Panc1 (cell line): ENCODE data around the gene ZNF776. TPM values are rescaled to one million over a fixed set of nuclear protein-coding genes. Genes with fewer than 3 reads are reported as not detected.

Experiments used
- ATAC-seq: fragments of 200-7000 bp; cut with Tn5 transposase; 2 replicates; pipeline ENCODE4 v1.9.1; 2020; ENCODE audit warnings: mild to moderate bottlenecking, moderate library complexity
- BruUV-seq: library from RNA; stranded (reverse); fragments of 400-500 nt; replicated peaks from 2 replicates; lab custom pipeline; 2021; lab: Mats Ljungman, UMichigan
- CTCF ChIA-PET: fragments of 300-600 bp; sonication (Branson Sonifier 250); formaldehyde crosslinking; loops from one replicate; lab custom pipeline; 2022; ENCODE audit warnings: antibody characterized with exemption; lab: Charles Lee
- POLR2A ChIA-PET: fragments of 300-600 bp; sonication (Branson Sonifier 250); formaldehyde crosslinking; loops from one replicate; lab custom pipeline; 2022; ENCODE audit warnings: antibody characterized with exemption; lab: Charles Lee
- DNase-seq: peaks from one replicate; pipeline ENCODE4 v3.0.0-alpha.2; 2010; ENCODE audit warnings: low read depth, low spot score
- H3K27ac ChIP-seq: 2 replicates; pipeline ENCODE4 v1.5.1; 2011; ENCODE audit warnings: mild to moderate bottlenecking, low read length, inconsistent platforms
- H3K27me3 ChIP-seq: fragments of 200-500 bp; sonication (Bioruptor generic); 2 replicates; pipeline ENCODE4 v1.6.0; 2014; ENCODE audit warnings: low read length, inconsistent platforms; ENCODE audit not compliant: control insufficient read depth, insufficient read depth
- H3K36me3 ChIP-seq: fragments of 200-500 bp; sonication (Bioruptor generic); 2 replicates; pipeline ENCODE4 v1.5.1; 2014; ENCODE audit warnings: inconsistent platforms, mild to moderate bottlenecking, low read length, moderate library complexity; ENCODE audit not compliant: control insufficient read depth, insufficient read depth
- H3K4me1 ChIP-seq: 2 replicates; pipeline ENCODE4 v1.5.1; 2011; ENCODE audit warnings: inconsistent platforms, mild to moderate bottlenecking, low read length, moderate library complexity; ENCODE audit not compliant: control insufficient read depth, insufficient read depth
- H3K4me3 ChIP-seq, 2 experiments: 2 replicates each; pipeline ENCODE4 v1.5.1; 2011 to 2012; ENCODE audit warnings: low read depth in 2 of 2, low read length in 2 of 2, mild to moderate bottlenecking in 2 of 2, inconsistent platforms in 1 of 2, moderate library complexity in 1 of 2
- H3K9me3 ChIP-seq: fragments of 200-500 bp; sonication (Bioruptor generic); 2 replicates; pipeline ENCODE4 v1.5.1; 2014; ENCODE audit warnings: low read depth, mild to moderate bottlenecking, inconsistent platforms, low read length, moderate library complexity; ENCODE audit not compliant: control insufficient read depth, insufficient read depth
- SIN3A ChIP-seq: IDR thresholded peaks from 2 replicates; pipeline ENCODE4 v1.6.1; 2012; ENCODE audit warnings: low read depth, mild to moderate bottlenecking, low read length, moderate library complexity, borderline replicate concordance; ENCODE audit not compliant: insufficient read depth
- TCF7L2 ChIP-seq: IDR thresholded peaks from 2 replicates; pipeline ENCODE4 v1.6.1; 2011; ENCODE audit warnings: mild to moderate bottlenecking, low read depth, low read length, inconsistent platforms
- in situ Hi-C: cut with HindIII; loops from 2 replicates; pipeline ENCODE4 v1.10.0; 2016; ENCODE audit warnings: low sequenced_read_pairs, low pct_unique_long_range_greater_than_20kb
- intact Hi-C: fragments of 100-400 bp; cut with micrococcal nuclease; formaldehyde crosslinking; loops from one replicate; pipeline ENCODE4 v1.10.0; 2022; ENCODE audit not compliant: unreplicated experiment
- total RNA-seq: library from RNA; stranded (reverse); gene quantifications from one replicate; pipeline ENCODE4 v1.2.1, GENCODE V29; 2021; ENCODE audit not compliant: unreplicated experiment
- TF ChIP-seq, protein P1 (sequence below), 2 experiments: IDR thresholded peaks; 2 replicates each; pipeline ENCODE4 v1.6.1; 2011 to 2012; ENCODE audit warnings: low read depth in 2 of 2, control low read depth in 1 of 2, low read length in 1 of 2, mild to moderate bottlenecking in 1 of 2, moderate library complexity in 1 of 2; ENCODE audit not compliant: insufficient read depth in 1 of 2
- TF ChIP-seq, protein P2 (sequence below): fragments of 450-650 bp; IDR thresholded peaks from 2 replicates; pipeline ENCODE4 v1.5.1; 2017; ENCODE audit warnings: mild to moderate bottlenecking

The ZNF776 gene
- total RNA-seq, 1 experiment from 2014 or later, result 19.5 TPM

DNA sequence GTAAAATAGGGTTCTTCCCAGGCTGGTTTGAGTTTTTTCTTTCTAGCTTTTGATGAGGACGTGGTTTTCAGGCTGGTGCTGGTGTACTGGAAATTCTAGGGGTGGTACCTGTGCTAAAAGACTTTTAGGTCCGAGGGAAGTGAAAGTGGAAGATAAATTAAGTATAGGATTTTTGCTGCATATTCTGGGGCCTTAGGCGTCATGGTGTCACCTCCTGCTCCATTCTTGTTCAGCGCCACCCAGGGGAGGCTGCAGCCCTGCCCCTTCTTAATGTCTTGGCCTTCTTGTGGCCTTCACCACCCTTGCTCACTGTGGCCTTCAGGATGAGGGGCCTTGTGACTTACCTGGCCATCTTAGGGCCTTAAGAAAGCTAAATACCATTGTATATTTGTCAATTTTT, 55.7 kb downstream of the ZNF776 start:
- no peak for DNase-seq
- ATAC-seq, result no peak
- TF ChIP-seq TCF7L2 (no peak), SIN3A (no peak)
- TF ChIP-seq, protein P1, sequence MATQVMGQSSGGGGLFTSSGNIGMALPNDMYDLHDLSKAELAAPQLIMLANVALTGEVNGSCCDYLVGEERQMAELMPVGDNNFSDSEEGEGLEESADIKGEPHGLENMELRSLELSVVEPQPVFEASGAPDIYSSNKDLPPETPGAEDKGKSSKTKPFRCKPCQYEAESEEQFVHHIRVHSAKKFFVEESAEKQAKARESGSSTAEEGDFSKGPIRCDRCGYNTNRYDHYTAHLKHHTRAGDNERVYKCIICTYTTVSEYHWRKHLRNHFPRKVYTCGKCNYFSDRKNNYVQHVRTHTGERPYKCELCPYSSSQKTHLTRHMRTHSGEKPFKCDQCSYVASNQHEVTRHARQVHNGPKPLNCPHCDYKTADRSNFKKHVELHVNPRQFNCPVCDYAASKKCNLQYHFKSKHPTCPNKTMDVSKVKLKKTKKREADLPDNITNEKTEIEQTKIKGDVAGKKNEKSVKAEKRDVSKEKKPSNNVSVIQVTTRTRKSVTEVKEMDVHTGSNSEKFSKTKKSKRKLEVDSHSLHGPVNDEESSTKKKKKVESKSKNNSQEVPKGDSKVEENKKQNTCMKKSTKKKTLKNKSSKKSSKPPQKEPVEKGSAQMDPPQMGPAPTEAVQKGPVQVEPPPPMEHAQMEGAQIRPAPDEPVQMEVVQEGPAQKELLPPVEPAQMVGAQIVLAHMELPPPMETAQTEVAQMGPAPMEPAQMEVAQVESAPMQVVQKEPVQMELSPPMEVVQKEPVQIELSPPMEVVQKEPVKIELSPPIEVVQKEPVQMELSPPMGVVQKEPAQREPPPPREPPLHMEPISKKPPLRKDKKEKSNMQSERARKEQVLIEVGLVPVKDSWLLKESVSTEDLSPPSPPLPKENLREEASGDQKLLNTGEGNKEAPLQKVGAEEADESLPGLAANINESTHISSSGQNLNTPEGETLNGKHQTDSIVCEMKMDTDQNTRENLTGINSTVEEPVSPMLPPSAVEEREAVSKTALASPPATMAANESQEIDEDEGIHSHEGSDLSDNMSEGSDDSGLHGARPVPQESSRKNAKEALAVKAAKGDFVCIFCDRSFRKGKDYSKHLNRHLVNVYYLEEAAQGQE (IDR thresholded peaks at IDR 0.05; ENCODE audit: insufficient read depth in 1 of 2, low read depth in 2 of 2, low read length in 1 of 2), result no peak
- POLR2A ChIA-PET, result no interaction called here
- Histone ChIP-seq H3K27me3 (no peaks in the 10 kb centered on the region), H3K36me3 (no peaks in the 10 kb centered on the region), H3K4me1 (peaks cover 6% of the 10 kb centered on the region; the same call in 1 of the 2 replicates), H3K9me3 (no peaks in the 10 kb centered on the region), H3K27ac (no peak overlapping the region), H3K4me3 (no peak overlapping the region)
- CTCF ChIA-PET, result interaction anchor here (0.6 kb wide), 1 partner anchor 393 kb away, joined by 3 read pairs; no protein-coding TSS in a partner anchor
- intact Hi-C loops, result no loop called here
- BruUV-seq, result no TSS peak
- in situ Hi-C loops, result no loop called here

DNA sequence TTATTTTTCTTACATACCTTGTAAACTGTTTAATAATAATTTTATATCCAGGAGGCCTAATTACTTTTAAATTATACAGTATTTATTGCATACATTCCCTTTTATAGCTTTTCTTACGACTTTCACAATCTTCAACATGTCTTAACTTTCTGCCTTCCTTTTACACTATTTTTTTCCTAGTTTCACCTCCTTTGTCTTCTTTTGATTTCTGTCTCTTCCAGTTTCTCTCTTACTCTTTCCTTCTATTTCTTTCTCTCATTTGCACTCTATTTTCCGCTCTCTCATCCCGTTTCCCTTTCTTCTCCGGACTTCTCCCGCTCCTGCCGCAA, 56.6 kb downstream of the ZNF776 start:
- Histone ChIP-seq H3K9me3 (no peaks in the 10 kb centered on the region), H3K4me1 (peaks cover 6% of the 10 kb centered on the region; the same call in 1 of the 2 replicates), H3K36me3 (no peaks in the 10 kb centered on the region), H3K4me3 (peak overlapping the region; percentile 49 to 76), H3K27me3 (no peaks in the 10 kb centered on the region), H3K27ac (peak overlapping the region; percentile 86)
- BruUV-seq, result TSS peak; percentile 62
- ATAC-seq (peak; percentile 73; the same call in 1 of the 2 replicates), DNase-seq (no peak)
- TF ChIP-seq, protein P1 (IDR thresholded peaks at IDR 0.05; ENCODE audit: insufficient read depth in 1 of 2, low read depth in 2 of 2, low read length in 1 of 2), result no peak
- TF ChIP-seq, protein P2, sequence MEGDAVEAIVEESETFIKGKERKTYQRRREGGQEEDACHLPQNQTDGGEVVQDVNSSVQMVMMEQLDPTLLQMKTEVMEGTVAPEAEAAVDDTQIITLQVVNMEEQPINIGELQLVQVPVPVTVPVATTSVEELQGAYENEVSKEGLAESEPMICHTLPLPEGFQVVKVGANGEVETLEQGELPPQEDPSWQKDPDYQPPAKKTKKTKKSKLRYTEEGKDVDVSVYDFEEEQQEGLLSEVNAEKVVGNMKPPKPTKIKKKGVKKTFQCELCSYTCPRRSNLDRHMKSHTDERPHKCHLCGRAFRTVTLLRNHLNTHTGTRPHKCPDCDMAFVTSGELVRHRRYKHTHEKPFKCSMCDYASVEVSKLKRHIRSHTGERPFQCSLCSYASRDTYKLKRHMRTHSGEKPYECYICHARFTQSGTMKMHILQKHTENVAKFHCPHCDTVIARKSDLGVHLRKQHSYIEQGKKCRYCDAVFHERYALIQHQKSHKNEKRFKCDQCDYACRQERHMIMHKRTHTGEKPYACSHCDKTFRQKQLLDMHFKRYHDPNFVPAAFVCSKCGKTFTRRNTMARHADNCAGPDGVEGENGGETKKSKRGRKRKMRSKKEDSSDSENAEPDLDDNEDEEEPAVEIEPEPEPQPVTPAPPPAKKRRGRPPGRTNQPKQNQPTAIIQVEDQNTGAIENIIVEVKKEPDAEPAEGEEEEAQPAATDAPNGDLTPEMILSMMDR, result no peak
- in situ Hi-C loops (no loop called here), intact Hi-C loops (no loop called here)
- ChIA-PET POLR2A (interaction anchor here (1.0 kb wide), 1 partner anchor 12 kb away, joined by 3 read pairs; no protein-coding TSS in a partner anchor), CTCF (interaction anchor here (0.6 kb wide), 1 partner anchor 132 kb away, joined by 7 read pairs; no protein-coding TSS in a partner anchor)
